GM21717 (cell line): ENCODE measurements around the gene ALDH1A3.

Experiments used
- ATAC-seq: cut with Tn5 transposase; IDR thresholded peaks from one replicate; pipeline ENCODE4 v1.9.1; 2021; ENCODE audit warnings: mild to moderate bottlenecking, moderate library complexity; ENCODE audit not compliant: unreplicated experiment

ALDH1A3 gene

GRCh38 chr15:100858294-100858693 lies 21.3 kb upstream of the ALDH1A3 start:
- ATAC-seq = no peak

- no peak for ATAC-seq
Observed at GRCh38 chr15:100859970-100860828, 19.4 kb upstream of the ALDH1A3 start.

GRCh38 chr15:100860829-100861510 lies 18.7 kb upstream of the ALDH1A3 start:
- ATAC-seq = no peak

- no peak for ATAC-seq
Observed at GRCh38 chr15:100861511-100861991, 18.1 kb upstream of the ALDH1A3 start.

- no peak for ATAC-seq
Observed at GRCh38 chr15:100862162-100862561, 17.5 kb upstream of the ALDH1A3 start.

GRCh38 chr15:100863075-100863795 lies 16.4 kb upstream of the ALDH1A3 start:
- no peak for ATAC-seq

- ATAC-seq = no peak
Observed at GRCh38 chr15:100863796-100864267, 15.8 kb upstream of the ALDH1A3 start.

- ATAC-seq = no peak
Observed at GRCh38 chr15:100866386-100867330, 13.0 kb upstream of the ALDH1A3 start.

- ATAC-seq = no peak
Observed at GRCh38 chr15:100867433-100867832, 12.2 kb upstream of the ALDH1A3 start.

- ATAC-seq = no peak
Observed at GRCh38 chr15:100869151-100869999, 10.3 kb upstream of the ALDH1A3 start.

- ATAC-seq = peak; percentile 68
Observed at GRCh38 chr15:100873029-100873677, 6.5 kb upstream of the ALDH1A3 start.

- no peak for ATAC-seq
Observed at GRCh38 chr15:100875495-100875894, 4.1 kb upstream of the ALDH1A3 start.

GRCh38 chr15:100875976-100876375 lies 3.7 kb upstream of the ALDH1A3 start:
- no peak for ATAC-seq

GRCh38 chr15:100877551-100877950 lies 2.1 kb upstream of the ALDH1A3 start:
- ATAC-seq = no peak

GRCh38 chr15:100878130-100878529 lies 1.5 kb upstream of the ALDH1A3 start:
- ATAC-seq = no peak

GRCh38 chr15:100878648-100879047 lies 983 bp upstream of the ALDH1A3 start:
- ATAC-seq = no peak

GRCh38 chr15:100879061-100879463 lies 569 bp upstream of the ALDH1A3 start:
- ATAC-seq = no peak

GRCh38 chr15:100880139-100880896 lies 687 bp downstream of the ALDH1A3 start:
- ATAC-seq = no peak
